Rectal smooth muscle tissue (tissue), 1 donor: ENCODE data around the gene PHGDH.

Experiments
- H3K27ac ChIP-seq: one replicate; pipeline ENCODE4 v1.7.0; 2013; ENCODE audit warnings: low read depth, low read length, inconsistent platforms
- H3K27me3 ChIP-seq: one replicate; pipeline ENCODE4 v1.7.0; 2013; ENCODE audit warnings: low read length; ENCODE audit not compliant: control insufficient read depth, insufficient read depth
- H3K36me3 ChIP-seq: one replicate; pipeline ENCODE4 v1.7.0; 2013; ENCODE audit warnings: low read length; ENCODE audit not compliant: control insufficient read depth, insufficient read depth
- H3K4me1 ChIP-seq: one replicate; pipeline ENCODE4 v1.7.0; 2013; ENCODE audit warnings: low read length; ENCODE audit not compliant: control insufficient read depth, insufficient read depth
- H3K4me3 ChIP-seq: one replicate; pipeline ENCODE4 v1.7.0; 2013; ENCODE audit warnings: low read length
- H3K9ac ChIP-seq: one replicate; pipeline ENCODE4 v1.7.0; 2013; ENCODE audit warnings: low read length

The PHGDH gene

GRCh38 chr1:119724611-119725218 is 13.0 kb downstream of the PHGDH start:
- H3K27me3 ChIP-seq, result no peaks in the 10 kb centered on the region
- no peaks in the 10 kb centered on the region for H3K4me1 ChIP-seq
- H3K27ac ChIP-seq, result no peak overlapping the region
- H3K36me3 ChIP-seq, result no peaks in the 10 kb centered on the region
- H3K4me3 ChIP-seq, result no peak overlapping the region
- H3K9ac ChIP-seq, result no peak overlapping the region

DNA sequence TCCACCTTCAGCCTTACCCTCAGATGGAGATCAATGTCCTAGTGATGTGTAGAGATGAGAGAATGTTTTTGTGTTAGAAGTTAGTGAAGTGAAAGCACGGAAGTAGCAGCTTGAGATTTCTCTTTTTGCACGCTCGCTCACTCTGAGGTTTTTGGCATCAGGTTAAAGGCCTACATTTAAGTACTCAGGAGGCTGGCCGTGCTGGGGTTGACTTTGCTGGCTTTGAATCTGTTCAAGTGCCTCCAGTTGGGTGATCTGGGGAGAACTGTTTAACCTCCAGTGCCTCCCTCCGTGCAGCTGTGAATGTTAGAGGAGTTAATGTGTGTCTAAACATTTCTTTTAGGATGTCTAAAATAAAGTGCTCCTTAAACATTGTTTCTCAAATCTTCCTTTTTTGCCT is 13.9 kb downstream of the PHGDH start:
- no peak overlapping the region for H3K4me3 ChIP-seq
- H3K4me1 ChIP-seq, result no peaks in the 10 kb centered on the region
- no peaks in the 10 kb centered on the region for H3K36me3 ChIP-seq
- H3K27ac ChIP-seq, result no peak overlapping the region
- H3K27me3 ChIP-seq, result no peaks in the 10 kb centered on the region
- no peak overlapping the region for H3K9ac ChIP-seq

DNA sequence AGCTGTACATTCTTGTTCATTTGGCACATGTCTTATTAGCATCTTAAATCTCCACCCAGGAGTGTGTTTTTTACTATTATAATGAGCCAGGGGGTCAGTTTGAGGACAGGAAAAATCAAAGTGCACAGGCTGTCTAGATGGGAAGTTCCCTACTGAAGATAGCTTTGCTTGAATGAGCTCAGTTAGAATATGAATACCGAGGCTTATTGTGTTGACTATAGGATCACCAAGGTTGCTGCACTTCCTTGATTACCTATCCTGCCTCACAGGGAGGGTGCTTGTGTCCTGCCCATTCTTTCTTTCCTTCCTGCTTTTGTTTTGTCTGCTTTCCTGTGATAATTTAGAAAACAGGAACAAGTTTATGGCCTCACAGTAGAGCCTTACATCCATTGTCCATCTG is 16.3 kb downstream of the PHGDH start:
- H3K9ac ChIP-seq, result no peak overlapping the region
- H3K36me3 ChIP-seq, result no peaks in the 10 kb centered on the region
- no peaks in the 10 kb centered on the region for H3K27me3 ChIP-seq
- no peak overlapping the region for H3K27ac ChIP-seq
- no peak overlapping the region for H3K4me3 ChIP-seq
- no peaks in the 10 kb centered on the region for H3K4me1 ChIP-seq

- Histone ChIP-seq H3K9ac (no peak overlapping the region), H3K27me3 (no peaks in the 10 kb centered on the region), H3K4me1 (no peaks in the 10 kb centered on the region), H3K27ac (no peak overlapping the region), H3K36me3 (no peaks in the 10 kb centered on the region), H3K4me3 (no peak overlapping the region)
Observed at GRCh38 chr1:119729044-119729443, 17.3 kb downstream of the PHGDH start.

GRCh38 chr1:119731060-119731459 is 19.3 kb downstream of the PHGDH start:
- Histone ChIP-seq H3K4me3 (no peak overlapping the region), H3K36me3 (no peaks in the 10 kb centered on the region), H3K9ac (no peak overlapping the region), H3K4me1 (no peaks in the 10 kb centered on the region), H3K27me3 (no peaks in the 10 kb centered on the region), H3K27ac (no peak overlapping the region)

- Histone ChIP-seq H3K27ac (no peak overlapping the region), H3K27me3 (no peaks in the 10 kb centered on the region), H3K4me3 (no peak overlapping the region), H3K9ac (no peak overlapping the region), H3K4me1 (no peaks in the 10 kb centered on the region), H3K36me3 (no peaks in the 10 kb centered on the region)
Observed at GRCh38 chr1:119731741-119732430, 20.2 kb downstream of the PHGDH start.

DNA sequence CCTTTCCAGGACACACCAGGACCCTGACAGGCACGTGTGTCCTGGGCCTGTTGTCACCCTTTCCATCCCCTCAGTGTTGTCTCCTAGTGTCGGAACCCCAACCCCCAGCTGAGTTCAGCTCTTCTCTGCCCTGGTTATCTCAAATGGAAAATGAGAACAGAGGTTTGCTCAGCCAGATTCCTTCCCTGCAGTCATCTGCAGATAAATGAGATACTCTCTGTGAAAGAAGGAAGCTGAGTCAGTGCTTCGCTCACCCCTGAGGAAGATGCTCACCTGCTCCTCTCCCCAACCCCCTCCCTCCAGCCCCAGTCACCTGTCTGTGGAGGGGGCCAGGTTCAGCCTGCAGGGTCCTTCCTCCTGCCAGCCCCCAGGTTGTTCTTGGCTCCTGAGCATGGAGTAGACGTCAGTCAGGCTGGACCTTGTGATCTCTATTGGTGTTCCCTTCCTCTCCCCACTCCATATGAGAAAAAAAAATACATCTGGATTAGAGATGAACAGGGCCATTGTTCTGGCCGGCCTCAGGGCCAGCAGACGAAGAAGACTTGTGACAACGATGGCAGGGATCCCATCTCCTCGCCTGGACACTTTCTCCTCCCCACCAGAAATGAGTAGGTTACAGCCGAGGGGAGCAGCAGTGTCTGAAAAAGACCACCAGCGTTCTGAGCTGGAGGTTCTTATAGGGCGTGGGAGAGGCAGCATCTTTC is 20.9 kb downstream of the PHGDH start:
- Histone ChIP-seq H3K4me1 (no peaks in the 10 kb centered on the region), H3K27ac (no peak overlapping the region), H3K4me3 (no peak overlapping the region), H3K9ac (no peak overlapping the region), H3K36me3 (no peaks in the 10 kb centered on the region), H3K27me3 (no peaks in the 10 kb centered on the region)

GRCh38 chr1:119733754-119734153 is 22.0 kb downstream of the PHGDH start:
- Histone ChIP-seq H3K36me3 (no peaks in the 10 kb centered on the region), H3K4me3 (no peak overlapping the region), H3K27ac (no peak overlapping the region), H3K9ac (no peak overlapping the region), H3K27me3 (no peaks in the 10 kb centered on the region), H3K4me1 (no peaks in the 10 kb centered on the region)

GRCh38 chr1:119735217-119735616 is 23.5 kb downstream of the PHGDH start:
- H3K27me3 ChIP-seq, result no peaks in the 10 kb centered on the region
- H3K4me3 ChIP-seq, result no peak overlapping the region
- H3K4me1 ChIP-seq, result no peaks in the 10 kb centered on the region
- H3K36me3 ChIP-seq, result peaks cover 2% of the 10 kb centered on the region
- no peak overlapping the region for H3K9ac ChIP-seq
- H3K27ac ChIP-seq, result no peak overlapping the region

DNA sequence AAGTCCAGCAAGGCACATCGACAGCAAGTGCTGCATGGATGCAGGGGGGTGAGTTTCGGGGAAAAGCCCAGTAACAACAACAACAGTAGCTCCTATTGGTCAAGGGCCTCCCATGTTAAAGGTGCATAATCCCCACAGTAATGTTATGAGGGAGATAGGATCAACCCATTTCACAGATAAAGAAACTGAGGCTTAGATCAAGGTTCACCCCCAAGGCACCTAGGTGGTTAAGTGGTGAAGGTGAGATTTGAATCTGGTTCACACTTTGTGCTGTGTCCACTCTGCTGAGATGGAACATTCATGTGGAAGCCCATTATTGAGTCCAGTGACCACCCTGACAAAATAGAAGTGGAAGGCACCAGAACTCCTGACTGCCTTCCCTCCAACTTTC is 24.9 kb downstream of the PHGDH start:
- Histone ChIP-seq H3K4me1 (no peaks in the 10 kb centered on the region), H3K36me3 (peaks cover 2% of the 10 kb centered on the region), H3K4me3 (no peak overlapping the region), H3K27ac (no peak overlapping the region), H3K9ac (no peak overlapping the region), H3K27me3 (no peaks in the 10 kb centered on the region)

GRCh38 chr1:119737040-119737682 is 25.4 kb downstream of the PHGDH start:
- H3K9ac ChIP-seq, result no peak overlapping the region
- H3K4me3 ChIP-seq, result no peak overlapping the region
- no peaks in the 10 kb centered on the region for H3K27me3 ChIP-seq
- H3K27ac ChIP-seq, result no peak overlapping the region
- H3K36me3 ChIP-seq, result peaks cover 2% of the 10 kb centered on the region
- peaks cover 2% of the 10 kb centered on the region for H3K4me1 ChIP-seq

DNA sequence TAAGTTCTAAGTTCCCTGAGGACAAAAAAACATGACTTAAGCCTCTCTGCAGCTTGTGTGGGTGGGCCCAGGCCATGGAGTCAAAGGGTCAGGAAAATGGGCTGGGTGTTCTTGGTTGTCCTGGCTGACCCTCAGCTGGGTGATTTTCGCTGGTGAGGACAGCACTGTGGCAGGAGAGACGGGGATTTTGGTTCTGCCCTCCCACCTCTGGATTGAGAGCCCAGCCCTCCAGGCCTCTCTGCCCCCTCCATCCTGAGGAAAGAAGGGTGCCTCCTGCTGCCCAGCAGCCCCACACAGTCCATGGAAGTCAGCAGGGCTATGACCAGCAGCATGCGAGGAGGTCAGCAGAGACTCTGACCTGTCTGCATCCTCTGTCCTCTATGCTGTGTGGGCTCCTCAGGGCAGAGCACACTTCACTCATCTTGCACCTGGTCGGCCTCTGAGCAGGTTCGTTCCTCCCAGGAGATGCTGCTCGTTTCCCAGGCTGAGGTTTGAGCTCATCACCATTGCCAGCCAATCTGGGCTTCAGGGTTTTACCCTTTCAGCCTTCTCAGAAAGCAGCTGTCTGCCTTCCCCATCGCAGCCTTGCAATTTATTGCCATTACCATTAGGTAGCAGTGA is 26.5 kb downstream of the PHGDH start:
- no peak overlapping the region for H3K9ac ChIP-seq
- H3K36me3 ChIP-seq, result peaks cover 2% of the 10 kb centered on the region
- peaks cover 10% of the 10 kb centered on the region for H3K4me1 ChIP-seq
- H3K27me3 ChIP-seq, result no peaks in the 10 kb centered on the region
- no peak overlapping the region for H3K27ac ChIP-seq
- no peak overlapping the region for H3K4me3 ChIP-seq
